Kidney (tissue), 14 donors: ENCODE measurements around the gene CMSS1. TPM values are rescaled to one million over a fixed set of nuclear protein-coding genes. Genes with fewer than 3 reads are reported as not detected.

Source experiments
- DNase-seq, 5 donors: peaks; one replicate each; pipeline ENCODE4 v3.0.0-alpha.2; 2013 to 2020
- FAIRE-seq: peaks from 2 replicates; lab custom pipeline; 2012; peaks lifted over from hg19 to GRCh38; lab: Jason Lieb, UNC
- H3K27ac ChIP-seq, 2 donors: one replicate each; pipeline ENCODE4 v1.7.0; 2013; ENCODE audit warnings: low read depth in 2 of 2, low read length in 2 of 2, inconsistent platforms in 1 of 2
- H3K27me3 ChIP-seq: one replicate; pipeline ENCODE4 v1.7.1; 2013; ENCODE audit warnings: low read length, inconsistent platforms; ENCODE audit not compliant: control insufficient read depth, insufficient read depth
- H3K36me3 ChIP-seq, 3 donors: one replicate each; pipeline versions ENCODE4 v1.7.0 to v1.7.1; 2013; ENCODE audit warnings: low read length in 3 of 3, control low read depth in 1 of 3, inconsistent platforms in 1 of 3; ENCODE audit not compliant: insufficient read depth in 3 of 3, control insufficient read depth in 2 of 3
- H3K4me1 ChIP-seq, 3 donors: one replicate each; pipeline versions ENCODE4 v1.7.0 to v1.7.1; 2013; ENCODE audit warnings: low read length in 3 of 3, inconsistent platforms in 1 of 3, low read depth in 1 of 3; ENCODE audit not compliant: control insufficient read depth in 2 of 3, insufficient read depth in 2 of 3
- H3K4me3 ChIP-seq, 3 donors: one replicate each; pipeline versions ENCODE4 v1.7.0 to v1.8.1; 2013; ENCODE audit warnings: low read length in 3 of 3, control low read depth in 1 of 3, inconsistent platforms in 1 of 3
- H3K9ac ChIP-seq, 3 donors: one replicate each; pipeline versions ENCODE4 v1.7.0 to v1.7.1; 2013; ENCODE audit warnings: low read length in 3 of 3, control low read depth in 1 of 3, inconsistent platforms in 1 of 3
- H3K9me3 ChIP-seq, 3 donors: one replicate each; pipeline versions ENCODE4 v1.7.0 to v1.7.1; 2013; ENCODE audit warnings: low read length in 3 of 3, control low read depth in 1 of 3, inconsistent platforms in 1 of 3; ENCODE audit not compliant: control insufficient read depth in 2 of 3, insufficient read depth in 1 of 3
- CTCF ChIP-seq: IDR thresholded peaks from 3 replicates; pipeline ENCODE4 v1.5.1; 2012; ENCODE audit warnings: mild to moderate bottlenecking, moderate library complexity, borderline replicate concordance; ENCODE audit not compliant: insufficient read depth; ENCODE audit errors: extremely low read depth
- intact Hi-C: fragments of 100-400 bp; cut with DNase I; formaldehyde crosslinking; loops from one replicate; pipeline ENCODE4 v1.11.1; 2022
- polyA plus RNA-seq: library from polyadenylated mRNA; stranded (reverse); fragments of 350-450 nt; fragmentation: Illumina TruSeq; extraction: RNeasy Lipid Tissue Mini Kit (QIAGEN cat#74804); gene quantifications from one replicate; pipeline ENCODE4 v1.2.3, GENCODE V29; 2014; ENCODE audit warnings: low read depth, low replicate concordance; ENCODE audit not compliant: insufficient read depth
- total RNA-seq: library from RNA; stranded (reverse); fragmentation: NEBNext Ultra II Directional; extraction: Animal tissue kit (Norgen Biotek cat#: 25700); gene quantifications from one replicate; pipeline ENCODE4 v1.2.1, GENCODE V29; 2021
- donor health status: control.
- donor health status: control.
- donor health status: control.
- donor health status: control.
- donor health status: control.
- donor health status: DM: yes; HTN: yes; CAD: no.
- donor health status: Normal renal cell carcinoma (clear cell type).

CMSS1 gene
- total and polyA plus RNA-seq, 2 donors from 2014 or later: 26.4 to 27.0 TPM

GRCh38 chr3:99969136-99969535 is 151.5 kb downstream of the CMSS1 start:
- intact Hi-C loops: no loop called here

GRCh38 chr3:99970198-99970597 is 152.5 kb downstream of the CMSS1 start:
- Histone ChIP-seq H3K9me3 (no peaks in the 10 kb centered on the region), H3K4me1 (no peaks in the 10 kb centered on the region), H3K27me3 (no peaks in the 10 kb centered on the region), H3K4me3 (no peak overlapping the region), H3K27ac (no peak overlapping the region), H3K36me3 (no peaks in the 10 kb centered on the region), H3K9ac (no peak overlapping the region)
- DNase-seq: no peak
- no peak for FAIRE-seq
- intact Hi-C loops: no loop called here
- no peak for TF ChIP-seq CTCF

More at GRCh38 chr3:99969136-99969535, 151.5 kb downstream of the CMSS1 start:
- Histone ChIP-seq H3K4me1 (no peaks in the 10 kb centered on the region), H3K27me3 (no peaks in the 10 kb centered on the region), H3K4me3 (no peak overlapping the region), H3K9ac (no peak overlapping the region), H3K36me3 (no peaks in the 10 kb centered on the region), H3K27ac (no peak overlapping the region), H3K9me3 (no peaks in the 10 kb centered on the region)
- no peak for TF ChIP-seq CTCF
- no peak for DNase-seq
- FAIRE-seq: no peak

- Histone ChIP-seq H3K4me1 (no peaks in the 10 kb centered on the region), H3K9ac (no peak overlapping the region), H3K9me3 (no peaks in the 10 kb centered on the region), H3K4me3 (no peak overlapping the region), H3K27ac (no peak overlapping the region), H3K36me3 (no peaks in the 10 kb centered on the region), H3K27me3 (no peaks in the 10 kb centered on the region)
- no peak for DNase-seq
- no peak for TF ChIP-seq CTCF
- intact Hi-C loops: no loop called here
- no peak for FAIRE-seq
These were observed 154.1 kb downstream of the CMSS1 start for GRCh38 chr3:99971761-99972160.
